ENCODE measurements around the gene RNF208.

GRCh38 chr9:137266585-137267453 is 44.8 kb upstream of the RNF208 start:
- TF ChIP-seq CTCF (IDR thresholded peaks at IDR 0.05; ENCODE audit: insufficient read depth, low read length) (no peak), REST (IDR thresholded peaks at IDR 0.05; ENCODE audit: insufficient replicate concordance, low read depth) (no peak)

All from HL-60 (cell line).